A549 (cell line): ENCODE results near the gene GAB1.

Experiments used
- CTCF ChIP-seq: fragments of >200 bp; sonication (Bioruptor Twin); formaldehyde crosslinking; IDR thresholded peaks from 3 replicates; pipeline ENCODE4 v1.5.1; 2016
- ELK1 ChIP-seq: fragments of 150-350 bp; IDR thresholded peaks from 2 replicates; pipeline ENCODE4 v1.6.1; 2014; ENCODE audit warnings: low read depth, mild to moderate bottlenecking, low read length
- FOSL2 ChIP-seq, 2 experiments: fragments of 450-650 bp in 1 of 2; fragments of >200 bp in 1 of 2; sonication (Bioruptor Twin) in 1 of 2; formaldehyde crosslinking; IDR thresholded peaks; 2 replicates each; pipeline versions ENCODE4 v1.5.0 to v1.6.1; 2016 to 2020; ENCODE audit warnings: mild to moderate bottlenecking in 1 of 2, moderate library complexity in 1 of 2
- HDAC2 ChIP-seq: fragments of 200-600 bp; sonication (generic); IDR thresholded peaks from 2 replicates; pipeline ENCODE4 v1.6.1; 2016
- MAX ChIP-seq: IDR thresholded peaks from 2 replicates; pipeline ENCODE4 v1.6.1; 2012
- MAZ ChIP-seq: fragments of 150-350 bp; IDR thresholded peaks from 2 replicates; pipeline ENCODE4 v1.6.1; 2014; ENCODE audit warnings: antibody characterized with exemption, low read depth, low read length, borderline replicate concordance
- POLR2A ChIP-seq: IDR thresholded peaks from 2 replicates; pipeline ENCODE4 v1.6.1; 2012; ENCODE audit warnings: mild to moderate bottlenecking, low read length
- RAD21 ChIP-seq, 2 experiments: fragments of >200 bp in 1 of 2; sonication (Bioruptor Twin) in 1 of 2; formaldehyde crosslinking in 1 of 2; IDR thresholded peaks in 1 of 2; conservative IDR thresholded peaks in 1 of 2; 2 replicates in 1 of 2; 3 replicates in 1 of 2; pipeline ENCODE4 v1.6.1; 2012 to 2018; ENCODE audit warnings: inconsistent platforms in 1 of 2
- RCOR1 ChIP-seq: fragments of 150-350 bp; IDR thresholded peaks from 2 replicates; pipeline ENCODE4 v1.6.1; 2014; ENCODE audit warnings: antibody characterized with exemption, low read length, low read depth
- USF2 ChIP-seq: fragments of 450-650 bp; IDR thresholded peaks from 2 replicates; pipeline ENCODE4 v1.6.1; 2014; ENCODE audit warnings: antibody characterized with exemption
- ZFP36 ChIP-seq: fragments of 450-650 bp; IDR thresholded peaks from 2 replicates; pipeline ENCODE4 v1.6.1; 2014; ENCODE audit warnings: borderline replicate concordance; ENCODE audit not compliant: partially characterized antibody
- TF ChIP-seq, protein P1 (sequence below): fragments of >200 bp; sonication (Bioruptor Twin); formaldehyde crosslinking; IDR thresholded peaks from 2 replicates; pipeline ENCODE4 v1.6.1; 2016

- TF ChIP-seq, protein P1, sequence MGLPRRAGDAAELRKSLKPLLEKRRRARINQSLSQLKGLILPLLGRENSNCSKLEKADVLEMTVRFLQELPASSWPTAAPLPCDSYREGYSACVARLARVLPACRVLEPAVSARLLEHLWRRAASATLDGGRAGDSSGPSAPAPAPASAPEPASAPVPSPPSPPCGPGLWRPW, result no peak
- TF ChIP-seq USF2, result no peak
- TF ChIP-seq FOSL2 (IDR thresholded peaks at IDR 0.05), result no peak
- no peak for TF ChIP-seq FOSL2 (CRISPR knock-in tag; IDR thresholded peaks at IDR 0.05)
- no peak for TF ChIP-seq RAD21 (conservative IDR thresholded peaks at IDR 0.05 in 1 of 2, IDR thresholded peaks at IDR 0.05 in 1 of 2)
- TF ChIP-seq CTCF, result no peak
- no peak for TF ChIP-seq RCOR1
- TF ChIP-seq MAZ, result no peak
- no peak for TF ChIP-seq ZFP36
- no peak for TF ChIP-seq HDAC2
- TF ChIP-seq MAX, result no peak
- TF ChIP-seq POLR2A, result no peak
- TF ChIP-seq ELK1, result no peak
These were observed 66.3 kb downstream of the GAB1 start for GRCh38 chr4:143402776-143403552.
